HepG2 (cell line): Measurements from ENCODE around the gene ZNF771. TPM values are rescaled to one million over a fixed set of nuclear protein-coding genes. Genes with fewer than 3 reads are reported as not detected.

Source experiments
- CBX5 ChIP-seq: sonication (generic); formaldehyde crosslinking; IDR thresholded peaks from 2 replicates; pipeline ENCODE4 v1.4.0; 2020; ENCODE audit warnings: missing genetic modification reagents, borderline replicate concordance
- FOXK1 ChIP-seq: sonication (generic); formaldehyde crosslinking; IDR thresholded peaks from 2 replicates; pipeline ENCODE4 v1.4.0; 2020; ENCODE audit warnings: low read depth, missing genetic modification reagents, borderline replicate concordance
- PITX1 ChIP-seq: sonication (generic); formaldehyde crosslinking; IDR thresholded peaks from 2 replicates; pipeline ENCODE4 v1.5.1; 2020; ENCODE audit warnings: mild to moderate bottlenecking, missing genetic modification reagents
- RBFOX2 ChIP-seq: fragments of 200-400 bp; formaldehyde crosslinking; IDR thresholded peaks from 2 replicates; pipeline ENCODE4 v1.6.1; 2017; ENCODE audit warnings: low read depth, mild to moderate bottlenecking, low read length
- YY1 ChIP-seq: IDR thresholded peaks from 2 replicates; pipeline ENCODE4 v1.6.1; 2011; ENCODE audit warnings: low read length, low read depth, moderate library complexity, mild to moderate bottlenecking; ENCODE audit not compliant: insufficient read depth, insufficient replicate concordance
- ZBTB8A ChIP-seq: sonication (generic); formaldehyde crosslinking; IDR thresholded peaks from 2 replicates; pipeline ENCODE4 v1.4.0; 2020; ENCODE audit warnings: mild to moderate bottlenecking, low read depth, missing genetic modification reagents, borderline replicate concordance
- ZNF501 ChIP-seq: sonication (generic); formaldehyde crosslinking; IDR thresholded peaks from 2 replicates; pipeline ENCODE4 v1.5.1; 2020; ENCODE audit warnings: mild to moderate bottlenecking, moderate library complexity, missing genetic modification reagents
- polyA plus RNA-seq, 8 experiments: library from polyadenylated mRNA; depleted of rRNA in 3 of 8; stranded (reverse) in 7 of 8; unstranded in 1 of 8; fragments of >200 nt; fragmentation: Illumina TruSeq in 4 of 8; extraction: Trizol in 4 of 8; gene quantifications; 2 replicates each; pipeline versions ENCODE4 v1.2.1 to v1.2.3, GENCODE V29; 2011 to 2016; ENCODE audit warnings: low read depth in 4 of 8, missing spikeins in 1 of 8, mixed read lengths in 1 of 8; ENCODE audit not compliant: insufficient read depth in 1 of 8
- total RNA-seq, 5 experiments: library from RNA; depleted of rRNA; stranded (reverse); fragments of >200 nt; fragmentation: Illumina TruSeq; extraction: Trizol; gene quantifications; 2 replicates each; pipeline ENCODE4 v1.2.3, GENCODE V29; 2016; ENCODE audit warnings: low read depth in 1 of 5
- TF ChIP-seq, protein P1 (sequence below): IDR thresholded peaks from 2 replicates; pipeline ENCODE4 v1.6.1; 2016; ENCODE audit warnings: low read depth
- TF ChIP-seq, protein P2 (sequence below): sonication (generic); formaldehyde crosslinking; IDR thresholded peaks from 2 replicates; pipeline ENCODE4 v1.5.0; 2020; ENCODE audit warnings: missing genetic modification reagents, mild to moderate bottlenecking, borderline replicate concordance
- TF ChIP-seq, protein P3 (sequence below): IDR thresholded peaks from 2 replicates; pipeline ENCODE4 v1.4.0; 2020; ENCODE audit warnings: mild to moderate bottlenecking, missing genetic modification reagents
- TF ChIP-seq, protein P4 (sequence below): sonication (generic); formaldehyde crosslinking; IDR thresholded peaks from 2 replicates; pipeline ENCODE4 v1.4.0; 2020; ENCODE audit warnings: low read depth, mild to moderate bottlenecking, missing genetic modification reagents
- TF ChIP-seq, protein P5 (sequence below): sonication (generic); formaldehyde crosslinking; IDR thresholded peaks from 2 replicates; pipeline ENCODE4 v1.9.0; 2021; ENCODE audit warnings: missing genetic modification reagents, mild to moderate bottlenecking, borderline replicate concordance

Gene ZNF771
- total and polyA plus RNA-seq, 2 of the 13 experiments (the other 11 are each of a cell fraction or from before 2014, with no cell fraction given) = 5.0 to 11.8 TPM

DNA sequence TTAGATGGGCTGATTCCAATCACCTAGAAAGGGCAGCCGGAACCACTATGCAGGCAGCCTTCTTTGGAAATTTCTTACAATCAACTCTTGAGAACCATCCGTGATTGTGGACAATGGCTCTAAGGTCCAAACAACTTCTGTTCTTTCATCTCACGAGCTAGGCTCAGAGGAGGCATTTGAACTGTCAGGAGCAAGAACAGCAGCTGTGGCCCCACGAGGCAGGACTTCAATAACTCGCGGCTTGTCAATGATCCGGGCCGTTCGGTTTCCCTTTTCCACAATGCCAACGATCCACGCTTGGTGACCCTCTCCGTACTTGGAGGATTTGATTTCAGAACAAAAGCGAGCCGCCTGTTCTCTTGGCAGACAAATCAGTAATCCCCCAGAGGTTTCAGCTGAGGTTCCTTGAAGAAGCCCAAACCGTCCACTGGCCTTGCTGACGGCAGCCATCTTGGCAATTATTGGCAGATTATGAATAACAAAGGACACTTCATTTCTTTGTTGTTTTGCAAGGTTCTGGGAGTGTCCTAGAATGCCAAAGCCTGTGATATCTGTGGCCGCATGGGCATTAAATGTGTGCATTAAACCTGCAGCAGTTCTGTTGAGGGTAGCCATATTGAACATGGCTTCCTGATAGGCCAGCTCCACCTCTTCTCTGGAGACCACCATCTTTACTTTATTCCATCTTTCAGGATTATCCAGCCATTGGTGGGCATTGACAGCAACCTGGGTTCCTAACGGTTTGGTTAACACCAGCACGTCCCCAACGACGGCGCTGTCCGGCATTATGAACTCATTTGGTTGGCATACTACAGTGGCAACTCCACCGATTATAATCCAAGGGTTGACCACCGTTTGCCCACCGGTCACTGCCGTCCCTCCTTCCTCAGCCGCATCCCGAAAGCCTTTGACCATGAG lies 37.1 kb downstream of the ZNF771 start (continued):
- TF ChIP-seq, protein P1, sequence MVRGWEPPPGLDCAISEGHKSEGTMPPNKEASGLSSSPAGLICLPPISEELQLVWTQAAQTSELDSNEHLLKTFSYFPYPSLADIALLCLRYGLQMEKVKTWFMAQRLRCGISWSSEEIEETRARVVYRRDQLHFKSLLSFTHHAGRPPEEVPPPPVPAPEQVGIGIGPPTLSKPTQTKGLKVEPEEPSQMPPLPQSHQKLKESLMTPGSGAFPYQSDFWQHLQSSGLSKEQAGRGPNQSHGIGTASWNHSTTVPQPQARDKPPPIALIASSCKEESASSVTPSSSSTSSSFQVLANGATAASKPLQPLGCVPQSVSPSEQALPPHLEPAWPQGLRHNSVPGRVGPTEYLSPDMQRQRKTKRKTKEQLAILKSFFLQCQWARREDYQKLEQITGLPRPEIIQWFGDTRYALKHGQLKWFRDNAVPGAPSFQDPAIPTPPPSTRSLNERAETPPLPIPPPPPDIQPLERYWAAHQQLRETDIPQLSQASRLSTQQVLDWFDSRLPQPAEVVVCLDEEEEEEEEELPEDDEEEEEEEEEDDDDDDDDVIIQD (CRISPR knock-in tag) = 0 out of 2 replicates have a peak, but pooled peaks have one; percentile 22
- TF ChIP-seq FOXK1 (CRISPR knock-in tag) (peak; percentile 12; the same call in 1 of the 2 replicates), ZNF501 (CRISPR knock-in tag) (0 out of 2 replicates have a peak, but pooled peaks have one; percentile 39), CBX5 (CRISPR knock-in tag) (no peak), PITX1 (CRISPR knock-in tag) (peak; percentile 41; the same call in 1 of the 2 replicates), YY1 (peak; percentile 89), RBFOX2 (0 out of 2 replicates have a peak, but pooled peaks have one; percentile 19), ZBTB8A (CRISPR knock-in tag) (no peak)
- TF ChIP-seq, protein P2, sequence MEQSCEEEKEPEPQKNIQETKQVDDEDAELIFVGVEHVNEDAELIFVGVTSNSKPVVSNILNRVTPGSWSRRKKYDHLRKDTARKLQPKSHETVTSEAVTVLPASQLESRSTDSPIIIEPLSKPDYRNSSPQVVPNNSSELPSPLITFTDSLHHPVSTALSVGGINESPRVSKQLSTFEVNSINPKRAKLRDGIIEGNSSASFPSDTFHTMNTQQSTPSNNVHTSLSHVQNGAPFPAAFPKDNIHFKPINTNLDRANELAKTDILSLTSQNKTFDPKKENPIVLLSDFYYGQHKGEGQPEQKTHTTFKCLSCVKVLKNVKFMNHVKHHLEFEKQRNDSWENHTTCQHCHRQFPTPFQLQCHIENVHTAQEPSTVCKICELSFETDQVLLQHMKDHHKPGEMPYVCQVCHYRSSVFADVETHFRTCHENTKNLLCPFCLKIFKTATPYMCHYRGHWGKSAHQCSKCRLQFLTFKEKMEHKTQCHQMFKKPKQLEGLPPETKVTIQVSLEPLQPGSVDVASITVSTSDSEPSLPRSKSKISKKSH = 0 out of 2 replicates have a peak, but pooled peaks have one; percentile 16
- TF ChIP-seq, protein P3, sequence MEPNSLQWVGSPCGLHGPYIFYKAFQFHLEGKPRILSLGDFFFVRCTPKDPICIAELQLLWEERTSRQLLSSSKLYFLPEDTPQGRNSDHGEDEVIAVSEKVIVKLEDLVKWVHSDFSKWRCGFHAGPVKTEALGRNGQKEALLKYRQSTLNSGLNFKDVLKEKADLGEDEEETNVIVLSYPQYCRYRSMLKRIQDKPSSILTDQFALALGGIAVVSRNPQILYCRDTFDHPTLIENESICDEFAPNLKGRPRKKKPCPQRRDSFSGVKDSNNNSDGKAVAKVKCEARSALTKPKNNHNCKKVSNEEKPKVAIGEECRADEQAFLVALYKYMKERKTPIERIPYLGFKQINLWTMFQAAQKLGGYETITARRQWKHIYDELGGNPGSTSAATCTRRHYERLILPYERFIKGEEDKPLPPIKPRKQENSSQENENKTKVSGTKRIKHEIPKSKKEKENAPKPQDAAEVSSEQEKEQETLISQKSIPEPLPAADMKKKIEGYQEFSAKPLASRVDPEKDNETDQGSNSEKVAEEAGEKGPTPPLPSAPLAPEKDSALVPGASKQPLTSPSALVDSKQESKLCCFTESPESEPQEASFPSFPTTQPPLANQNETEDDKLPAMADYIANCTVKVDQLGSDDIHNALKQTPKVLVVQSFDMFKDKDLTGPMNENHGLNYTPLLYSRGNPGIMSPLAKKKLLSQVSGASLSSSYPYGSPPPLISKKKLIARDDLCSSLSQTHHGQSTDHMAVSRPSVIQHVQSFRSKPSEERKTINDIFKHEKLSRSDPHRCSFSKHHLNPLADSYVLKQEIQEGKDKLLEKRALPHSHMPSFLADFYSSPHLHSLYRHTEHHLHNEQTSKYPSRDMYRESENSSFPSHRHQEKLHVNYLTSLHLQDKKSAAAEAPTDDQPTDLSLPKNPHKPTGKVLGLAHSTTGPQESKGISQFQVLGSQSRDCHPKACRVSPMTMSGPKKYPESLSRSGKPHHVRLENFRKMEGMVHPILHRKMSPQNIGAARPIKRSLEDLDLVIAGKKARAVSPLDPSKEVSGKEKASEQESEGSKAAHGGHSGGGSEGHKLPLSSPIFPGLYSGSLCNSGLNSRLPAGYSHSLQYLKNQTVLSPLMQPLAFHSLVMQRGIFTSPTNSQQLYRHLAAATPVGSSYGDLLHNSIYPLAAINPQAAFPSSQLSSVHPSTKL (CRISPR knock-in tag) = no peak
- TF ChIP-seq, protein P4, sequence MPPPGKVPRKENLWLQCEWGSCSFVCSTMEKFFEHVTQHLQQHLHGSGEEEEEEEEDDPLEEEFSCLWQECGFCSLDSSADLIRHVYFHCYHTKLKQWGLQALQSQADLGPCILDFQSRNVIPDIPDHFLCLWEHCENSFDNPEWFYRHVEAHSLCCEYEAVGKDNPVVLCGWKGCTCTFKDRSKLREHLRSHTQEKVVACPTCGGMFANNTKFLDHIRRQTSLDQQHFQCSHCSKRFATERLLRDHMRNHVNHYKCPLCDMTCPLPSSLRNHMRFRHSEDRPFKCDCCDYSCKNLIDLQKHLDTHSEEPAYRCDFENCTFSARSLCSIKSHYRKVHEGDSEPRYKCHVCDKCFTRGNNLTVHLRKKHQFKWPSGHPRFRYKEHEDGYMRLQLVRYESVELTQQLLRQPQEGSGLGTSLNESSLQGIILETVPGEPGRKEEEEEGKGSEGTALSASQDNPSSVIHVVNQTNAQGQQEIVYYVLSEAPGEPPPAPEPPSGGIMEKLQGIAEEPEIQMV (CRISPR knock-in tag) = 0 out of 2 replicates have a peak, but pooled peaks have one; percentile 23
- TF ChIP-seq, protein P5, sequence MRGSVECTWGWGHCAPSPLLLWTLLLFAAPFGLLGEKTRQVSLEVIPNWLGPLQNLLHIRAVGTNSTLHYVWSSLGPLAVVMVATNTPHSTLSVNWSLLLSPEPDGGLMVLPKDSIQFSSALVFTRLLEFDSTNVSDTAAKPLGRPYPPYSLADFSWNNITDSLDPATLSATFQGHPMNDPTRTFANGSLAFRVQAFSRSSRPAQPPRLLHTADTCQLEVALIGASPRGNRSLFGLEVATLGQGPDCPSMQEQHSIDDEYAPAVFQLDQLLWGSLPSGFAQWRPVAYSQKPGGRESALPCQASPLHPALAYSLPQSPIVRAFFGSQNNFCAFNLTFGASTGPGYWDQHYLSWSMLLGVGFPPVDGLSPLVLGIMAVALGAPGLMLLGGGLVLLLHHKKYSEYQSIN (CRISPR knock-in tag) = no peak
